Lower leg skin (tissue), 4 donors: ENCODE data around the gene CHAC2. TPM values are rescaled to one million over a fixed set of nuclear protein-coding genes. Genes with fewer than 3 reads are reported as not detected.

Source experiments
- DNase-seq, 2 donors: peaks; one replicate each; pipeline ENCODE4 v3.0.0-alpha.2; 2019; ENCODE audit warnings: low spot score in 2 of 2
- H3K4me3 ChIP-seq: fragments of 200-600 bp; sonication (generic); 2 replicates; pipeline ENCODE4 v1.5.1; 2017; ENCODE audit warnings: mild to moderate bottlenecking, low read depth; ENCODE audit not compliant: poor library complexity, severe bottlenecking
- POLR2A ChIP-seq, 2 donors: fragments of 450-650 bp; IDR thresholded peaks; one replicate each; pipeline ENCODE4 v1.6.1; 2016 to 2017; ENCODE audit warnings: antibody characterized with exemption in 2 of 2, mild to moderate bottlenecking in 1 of 2, moderate library complexity in 1 of 2
- WGBS, 2 donors: methylation state at CpG; one replicate each; pipeline ENCODE4 v1.1.5; 2018; 5-methylcytosine and 5-hydroxymethylcytosine counted together
- intact Hi-C: fragments of 100-400 bp; cut with DNase I; formaldehyde crosslinking; loops from one replicate; pipeline ENCODE4 v1.15.0; 2023; ENCODE audit warnings: low total_unique reads
- total RNA-seq, 4 donors: library from RNA; depleted of rRNA; stranded (reverse); fragments of >200 nt; gene quantifications; one replicate each; pipeline ENCODE4 v1.1.0, GENCODE V29; 2016
- TF ChIP-seq, protein P1 (sequence below), 3 donors: fragments of 450-650 bp; IDR thresholded peaks; one replicate each; pipeline ENCODE4 v1.5.1; 2016; ENCODE audit warnings: antibody characterized with exemption in 3 of 3, mild to moderate bottlenecking in 3 of 3, moderate library complexity in 2 of 3

The CHAC2 gene
- total RNA-seq, 4 donors from 2014 or later: 0.76 to 1.9 (median 1.4) TPM

GRCh38 chr2:53802617-53803151, 35.1 kb downstream of the CHAC2 start:
- no peak for DNase-seq
- no peak overlapping the region for H3K4me3 ChIP-seq
- no peak for TF ChIP-seq POLR2A (IDR thresholded peaks at IDR 0.05)
- TF ChIP-seq, protein P1, sequence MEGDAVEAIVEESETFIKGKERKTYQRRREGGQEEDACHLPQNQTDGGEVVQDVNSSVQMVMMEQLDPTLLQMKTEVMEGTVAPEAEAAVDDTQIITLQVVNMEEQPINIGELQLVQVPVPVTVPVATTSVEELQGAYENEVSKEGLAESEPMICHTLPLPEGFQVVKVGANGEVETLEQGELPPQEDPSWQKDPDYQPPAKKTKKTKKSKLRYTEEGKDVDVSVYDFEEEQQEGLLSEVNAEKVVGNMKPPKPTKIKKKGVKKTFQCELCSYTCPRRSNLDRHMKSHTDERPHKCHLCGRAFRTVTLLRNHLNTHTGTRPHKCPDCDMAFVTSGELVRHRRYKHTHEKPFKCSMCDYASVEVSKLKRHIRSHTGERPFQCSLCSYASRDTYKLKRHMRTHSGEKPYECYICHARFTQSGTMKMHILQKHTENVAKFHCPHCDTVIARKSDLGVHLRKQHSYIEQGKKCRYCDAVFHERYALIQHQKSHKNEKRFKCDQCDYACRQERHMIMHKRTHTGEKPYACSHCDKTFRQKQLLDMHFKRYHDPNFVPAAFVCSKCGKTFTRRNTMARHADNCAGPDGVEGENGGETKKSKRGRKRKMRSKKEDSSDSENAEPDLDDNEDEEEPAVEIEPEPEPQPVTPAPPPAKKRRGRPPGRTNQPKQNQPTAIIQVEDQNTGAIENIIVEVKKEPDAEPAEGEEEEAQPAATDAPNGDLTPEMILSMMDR (IDR thresholded peaks at IDR 0.05): no peak
- intact Hi-C loops: loop anchor here (10.0 kb wide), 1 partner anchor 92 kb away; no protein-coding TSS in a partner anchor
- WGBS, 2 donors: 84 to 86% methylated on average over 7 of the region's 7 CpGs

- DNase-seq: no peak
- H3K4me3 ChIP-seq: no peak overlapping the region
- 84 to 94% methylated on average over 3 of the region's 3 CpGs for WGBS, 2 donors
- TF ChIP-seq, protein P1 (IDR thresholded peaks at IDR 0.05): no peak
- TF ChIP-seq POLR2A (IDR thresholded peaks at IDR 0.05): no peak
- intact Hi-C loops: no loop called here
Measured at GRCh38 chr2:53811601-53812000, 44.0 kb downstream of the CHAC2 start.

GRCh38 chr2:53813151-53813550, 45.5 kb downstream of the CHAC2 start:
- no peak overlapping the region for H3K4me3 ChIP-seq
- TF ChIP-seq, protein P1 (IDR thresholded peaks at IDR 0.05): no peak
- no peak for DNase-seq
- intact Hi-C loops: no loop called here

DNA sequence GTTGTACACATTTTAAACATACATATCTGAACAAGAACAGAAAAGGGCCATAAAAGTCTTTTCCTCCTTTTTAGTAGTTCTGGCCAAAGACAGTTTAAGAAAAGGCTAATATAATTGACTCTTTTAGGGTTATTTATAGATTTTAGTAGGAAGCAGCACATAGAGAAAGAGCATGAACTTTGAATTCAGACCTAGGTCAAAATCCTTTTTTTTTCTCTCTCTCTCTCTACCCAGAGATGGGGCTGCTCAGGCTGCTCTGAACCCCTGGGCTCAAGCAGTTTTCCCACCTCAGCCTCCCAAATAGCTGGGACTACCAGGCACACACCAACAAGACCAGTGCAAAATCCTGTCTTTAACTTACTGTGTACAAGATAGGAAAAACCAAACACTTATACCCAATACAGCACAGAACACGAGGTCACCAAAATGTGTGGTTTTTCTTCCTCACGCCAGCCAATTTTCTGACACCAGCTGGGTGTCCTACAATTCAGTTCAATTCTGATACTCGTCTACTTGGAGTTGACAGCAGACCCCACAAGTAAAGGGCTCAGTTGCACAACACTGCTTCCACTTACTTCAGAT, 51.3 kb downstream of the CHAC2 start:
- TF ChIP-seq POLR2A (IDR thresholded peaks at IDR 0.05): no peak
- TF ChIP-seq, protein P1 (IDR thresholded peaks at IDR 0.05): no peak
- DNase-seq: no peak
- 76 to 85% methylated on average over 3 of the region's 3 CpGs for WGBS, 2 donors
- intact Hi-C loops: no loop called here
- H3K4me3 ChIP-seq: no peak overlapping the region

DNA sequence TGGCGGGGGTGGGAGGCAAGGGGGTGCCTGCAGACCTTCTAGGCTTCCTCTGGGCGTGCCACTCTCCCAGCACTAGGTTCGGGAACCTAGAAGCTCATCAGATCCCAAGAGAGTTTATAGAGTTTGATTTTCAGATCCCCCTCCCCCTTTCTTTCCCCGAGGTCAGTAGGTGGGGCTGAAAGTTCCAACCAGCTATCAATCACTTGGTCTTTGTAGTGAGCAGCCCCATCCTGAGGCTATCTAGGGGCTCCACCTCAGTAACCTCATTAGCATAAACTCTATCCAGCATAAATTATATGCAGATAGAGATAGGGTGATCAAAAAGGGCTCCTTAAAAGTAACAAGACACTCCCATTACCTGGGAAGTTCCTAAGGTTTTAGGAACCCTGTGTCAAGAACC, 52.0 kb downstream of the CHAC2 start:
- intact Hi-C loops: no loop called here
- WGBS, 2 donors: 71 to 74% methylated on average over 4 of the region's 4 CpGs
- DNase-seq: no peak
- no peak overlapping the region for H3K4me3 ChIP-seq
- no peak for TF ChIP-seq POLR2A (IDR thresholded peaks at IDR 0.05)
- TF ChIP-seq, protein P1 (IDR thresholded peaks at IDR 0.05): no peak

DNA sequence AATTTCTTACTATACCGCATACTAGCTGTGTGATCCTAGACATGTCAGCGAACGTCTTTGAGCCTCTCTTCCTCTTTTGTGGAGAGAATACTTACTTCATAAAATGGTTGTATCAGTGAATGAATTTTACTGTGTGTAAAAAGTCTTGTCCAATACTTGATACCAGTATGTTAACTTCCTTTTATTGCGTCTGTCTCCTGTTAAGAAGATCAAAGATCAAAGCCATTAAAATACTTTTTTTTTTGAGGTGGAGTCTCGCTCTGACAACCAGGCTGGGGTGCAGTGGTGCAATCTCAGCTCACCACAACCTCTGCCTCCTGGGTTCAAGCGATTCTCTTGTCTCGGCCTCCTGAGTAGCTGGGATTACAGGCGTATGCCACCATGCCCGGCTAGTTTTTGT, 52.4 kb downstream of the CHAC2 start:
- WGBS, 2 donors: 87 to 91% methylated on average over 9 of the region's 9 CpGs
- TF ChIP-seq, protein P1 (IDR thresholded peaks at IDR 0.05): no peak
- no peak for TF ChIP-seq POLR2A (IDR thresholded peaks at IDR 0.05)
- intact Hi-C loops: no loop called here
- no peak overlapping the region for H3K4me3 ChIP-seq
- no peak for DNase-seq
